Measurements from ENCODE around the gene HGFAC. TPM values are rescaled to one million over a fixed set of nuclear protein-coding genes. Genes with fewer than 3 reads are reported as not detected.

The HGFAC gene
- total RNA-seq, 1 donor from 2014 or later, result not detected

DNA sequence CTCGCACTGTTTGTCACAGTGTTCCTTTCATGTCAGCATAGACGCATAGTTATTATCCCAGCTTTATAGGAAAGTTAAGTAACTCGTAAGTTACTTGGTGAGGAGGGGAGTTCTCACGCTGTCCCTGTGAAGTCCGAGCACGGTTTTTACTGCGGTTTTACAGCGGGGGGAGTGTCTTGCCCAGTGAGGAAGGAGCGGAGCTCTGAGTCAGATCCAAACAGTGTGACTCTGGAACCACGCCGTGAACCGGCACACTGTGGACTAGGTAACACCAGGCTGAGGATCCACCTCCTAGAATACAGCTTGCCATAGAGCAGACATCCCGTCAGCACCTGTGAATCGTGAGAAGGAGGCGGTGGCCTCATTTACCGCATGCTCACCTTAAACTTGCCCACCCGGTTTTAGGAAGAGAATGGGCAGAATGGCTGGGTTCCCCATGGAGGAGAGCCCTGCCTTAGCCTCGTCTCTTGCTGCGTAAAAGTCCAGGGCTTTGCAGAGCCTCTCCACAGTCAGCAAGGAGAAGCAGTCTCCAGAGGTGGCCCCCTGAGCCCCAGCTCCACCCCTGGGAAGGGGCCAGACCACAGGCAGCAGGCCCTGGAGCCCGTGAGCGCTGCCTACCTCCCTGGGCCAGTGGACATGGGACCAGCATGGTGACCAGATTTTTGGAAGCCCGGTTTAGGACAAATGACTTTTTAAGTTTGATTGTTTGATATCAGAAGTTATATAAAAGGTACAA lies 40.2 kb upstream of the HGFAC start:
- no peaks in the 10 kb centered on the region for H3K27me3 ChIP-seq
- H3K9me3 Mint-ChIP-seq, result peaks cover 18% of the 10 kb centered on the region
- H3K4me1 ChIP-seq, result no peaks in the 10 kb centered on the region
- no peak for DNase-seq (ENCODE audit: low spot score)
- H3K36me3 Mint-ChIP-seq, result peaks cover 32% of the 10 kb centered on the region
- H3K36me3 ChIP-seq, result no peaks in the 10 kb centered on the region
- H3K27me3 Mint-ChIP-seq (ENCODE audit: insufficient read depth, low read depth), result peaks cover 3% of the 10 kb centered on the region
- H3K27ac ChIP-seq, result no peak overlapping the region
- H3K27ac Mint-ChIP-seq, result no peak overlapping the region
- H3K9me3 ChIP-seq (ENCODE audit: low read depth), result no peaks in the 10 kb centered on the region
- peak overlapping the region; percentile 41 for H3K4me3 Mint-ChIP-seq
- no peaks in the 10 kb centered on the region for H4K20me1 ChIP-seq (ENCODE audit: low read depth)
- H3K4me3 ChIP-seq, result no peak overlapping the region
- H3K9ac ChIP-seq, result no peak overlapping the region
- no peak overlapping the region for H3K4me2 ChIP-seq
- H3K79me2 ChIP-seq (ENCODE audit: low read depth), result no peaks in the 10 kb centered on the region
- TF ChIP-seq CTCF (IDR thresholded peaks at IDR 0.05), result no peak
- no peak for TF ChIP-seq EZH2 (IDR thresholded peaks at IDR 0.05)
- TF ChIP-seq EZH2phosphoT487 (IDR thresholded peaks at IDR 0.05), result no peak
- H3K4me1 Mint-ChIP-seq, result no peaks in the 10 kb centered on the region
- no peak overlapping the region for H2AFZ ChIP-seq (replicated peaks)
- H3F3A ChIP-seq (ENCODE audit: low read depth), result no peaks in the 10 kb centered on the region

GRCh38 chr4:3402491-3403347 lies 39.0 kb upstream of the HGFAC start:
- no peak overlapping the region for H3K4me2 ChIP-seq
- no peak overlapping the region for H3K4me3 Mint-ChIP-seq

DNA sequence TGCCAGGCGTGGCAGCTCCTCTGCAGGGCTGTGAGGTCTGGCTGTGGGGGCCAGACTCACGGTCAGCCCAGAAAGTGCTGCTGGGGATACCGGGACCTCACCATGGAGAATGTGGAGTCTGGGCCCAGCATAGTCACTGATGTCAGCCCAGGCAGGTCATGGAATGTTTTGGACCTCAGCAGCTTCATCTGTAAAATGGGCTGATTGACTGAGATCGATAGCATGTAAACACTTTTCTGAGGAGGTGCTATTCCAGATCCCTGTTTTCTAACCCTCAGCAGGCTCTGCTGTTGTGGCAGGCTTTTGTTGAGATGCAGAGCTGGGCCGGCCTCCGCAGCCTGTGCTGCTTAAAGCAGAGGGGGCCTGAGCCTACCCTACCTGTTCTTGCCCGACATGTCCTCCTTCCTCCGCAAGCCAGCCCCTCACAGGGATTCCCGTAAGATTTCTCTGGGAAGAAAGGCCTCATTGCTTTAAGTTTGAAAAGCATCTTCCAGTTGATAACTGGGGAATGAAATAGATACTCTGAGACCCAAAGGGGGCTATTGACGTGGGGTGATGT lies 38.3 kb upstream of the HGFAC start:
- TF ChIP-seq EZH2phosphoT487 (IDR thresholded peaks at IDR 0.05) (no peak), CTCF (IDR thresholded peaks at IDR 0.05) (no peak), EZH2 (IDR thresholded peaks at IDR 0.05) (no peak)
- Mint-ChIP-seq H3K4me1 (peaks cover 16% of the 10 kb centered on the region), H3K4me3 (no peak overlapping the region), H3K27me3 (ENCODE audit: insufficient read depth, low read depth) (peaks cover 5% of the 10 kb centered on the region), H3K36me3 (peaks cover 28% of the 10 kb centered on the region), H3K27ac (no peak overlapping the region), H3K9me3 (peaks cover 18% of the 10 kb centered on the region)
- H3K4me1 ChIP-seq, result peaks cover 3% of the 10 kb centered on the region
- no peak overlapping the region for H3K27ac ChIP-seq
- no peak overlapping the region for H2AFZ ChIP-seq (replicated peaks)
- no peaks in the 10 kb centered on the region for H3K9me3 ChIP-seq (ENCODE audit: low read depth)
- no peak for DNase-seq (ENCODE audit: low spot score)
- no peaks in the 10 kb centered on the region for H3K27me3 ChIP-seq
- H3K4me2 ChIP-seq, result no peak overlapping the region
- H3K36me3 ChIP-seq, result no peaks in the 10 kb centered on the region
- no peak overlapping the region for H3K4me3 ChIP-seq
- H3K9ac ChIP-seq, result no peak overlapping the region
- no peaks in the 10 kb centered on the region for H3K79me2 ChIP-seq (ENCODE audit: low read depth)
- no peaks in the 10 kb centered on the region for H3F3A ChIP-seq (ENCODE audit: low read depth)
- H4K20me1 ChIP-seq (ENCODE audit: low read depth), result peaks cover 4% of the 10 kb centered on the region

More at GRCh38 chr4:3402491-3403347, 39.0 kb upstream of the HGFAC start:
- Histone ChIP-seq H3K9ac (no peak overlapping the region), H3K36me3 (no peaks in the 10 kb centered on the region), H3K27me3 (no peaks in the 10 kb centered on the region), H2AFZ (replicated peaks) (no peak overlapping the region), H3K27ac (no peak overlapping the region), H3F3A (ENCODE audit: low read depth) (no peaks in the 10 kb centered on the region), H3K4me1 (no peaks in the 10 kb centered on the region), H3K4me3 (no peak overlapping the region), H3K9me3 (ENCODE audit: low read depth) (no peaks in the 10 kb centered on the region), H4K20me1 (ENCODE audit: low read depth) (peaks cover 4% of the 10 kb centered on the region), H3K79me2 (ENCODE audit: low read depth) (no peaks in the 10 kb centered on the region)
- TF ChIP-seq EZH2phosphoT487 (IDR thresholded peaks at IDR 0.05) (no peak), EZH2 (IDR thresholded peaks at IDR 0.05) (no peak), CTCF (IDR thresholded peaks at IDR 0.05) (no peak)
- DNase-seq (ENCODE audit: low spot score), result no peak
- Mint-ChIP-seq H3K36me3 (peaks cover 28% of the 10 kb centered on the region), H3K9me3 (peaks cover 18% of the 10 kb centered on the region), H3K27ac (no peak overlapping the region), H3K27me3 (ENCODE audit: insufficient read depth, low read depth) (peaks cover 5% of the 10 kb centered on the region), H3K4me1 (peaks cover 10% of the 10 kb centered on the region)
